ENCODE measurements around the gene KIFBP.
"Not testable (repeated sequence)": the region's sequence is repeated elsewhere in the genome, so short reads cannot be mapped to it uniquely, and the experiment has no call there.

The KIFBP gene

DNA sequence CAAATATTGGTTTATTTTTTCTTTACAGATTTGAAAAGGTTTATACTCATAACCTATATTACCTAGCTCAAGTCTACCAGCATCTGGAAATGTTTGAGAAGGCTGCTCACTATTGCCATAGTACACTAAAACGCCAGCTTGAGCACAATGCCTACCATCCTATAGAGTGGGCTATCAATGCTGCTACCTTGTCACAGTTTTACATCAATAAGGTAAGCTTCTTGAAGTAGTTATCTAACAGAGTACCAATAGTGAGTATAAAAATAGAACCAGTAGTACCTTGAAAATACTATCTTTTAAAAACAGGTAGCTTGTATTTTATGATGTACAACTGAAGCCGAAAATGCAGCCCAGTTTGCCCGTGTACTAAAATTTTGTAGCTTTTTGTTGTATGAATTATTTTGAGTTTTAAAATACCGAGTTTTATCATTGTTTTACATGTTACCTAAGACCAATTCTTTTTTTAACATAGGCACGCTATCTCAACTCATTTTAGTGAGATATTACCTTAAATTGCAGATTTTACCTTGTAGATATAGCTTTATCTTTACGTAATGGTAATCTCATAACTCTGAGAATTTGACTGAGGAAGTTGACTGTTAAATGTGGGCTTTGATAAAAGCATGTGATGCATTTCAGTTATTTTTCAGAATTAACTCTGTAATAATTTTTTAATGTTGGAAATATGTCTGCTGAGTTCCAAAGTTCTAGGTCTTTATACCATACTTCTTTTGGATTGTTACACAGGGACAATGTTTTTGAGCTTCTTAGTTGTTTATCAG lies 17.3 kb downstream of the KIFBP start:
- no peak for DNase-seq

DNA sequence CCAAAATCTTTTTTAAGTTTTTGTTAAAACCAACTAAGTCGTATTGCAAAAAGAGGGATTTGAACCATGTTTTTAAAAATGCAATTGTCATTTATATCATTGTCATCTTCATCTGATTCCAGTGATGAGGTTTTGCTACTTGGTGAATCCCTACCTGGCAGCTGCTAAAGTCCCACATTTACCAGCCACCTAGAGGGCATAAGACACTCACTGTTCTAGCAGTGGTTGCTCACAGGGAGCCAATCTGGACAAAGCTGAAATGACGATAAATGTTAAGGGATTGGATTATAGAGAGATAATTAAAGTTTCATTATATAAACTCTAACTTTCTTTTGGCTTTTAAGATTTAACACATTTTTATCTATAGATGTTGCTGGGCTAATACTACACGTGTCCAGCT lies 18.7 kb downstream of the KIFBP start:
- DNase-seq = no peak

DNA sequence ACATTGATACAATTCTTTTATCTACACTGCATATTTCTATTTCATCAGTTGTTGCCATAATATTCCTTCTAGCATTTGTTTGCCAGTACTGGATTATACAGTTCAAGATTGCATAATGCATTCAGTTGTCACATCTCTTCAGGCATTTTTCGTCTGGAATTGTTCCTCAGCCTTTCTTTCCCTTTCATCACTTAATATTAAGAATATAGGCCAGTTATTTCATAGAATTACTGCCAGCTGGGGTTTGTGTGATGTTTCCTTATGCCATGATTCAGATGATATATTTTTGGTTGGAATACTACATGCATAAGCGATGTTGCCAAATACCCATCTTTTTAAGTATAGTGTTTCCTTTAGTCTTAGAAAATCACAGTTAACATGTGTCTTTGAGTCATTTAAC lies 20.8 kb downstream of the KIFBP start:
- no peak for DNase-seq

DNA sequence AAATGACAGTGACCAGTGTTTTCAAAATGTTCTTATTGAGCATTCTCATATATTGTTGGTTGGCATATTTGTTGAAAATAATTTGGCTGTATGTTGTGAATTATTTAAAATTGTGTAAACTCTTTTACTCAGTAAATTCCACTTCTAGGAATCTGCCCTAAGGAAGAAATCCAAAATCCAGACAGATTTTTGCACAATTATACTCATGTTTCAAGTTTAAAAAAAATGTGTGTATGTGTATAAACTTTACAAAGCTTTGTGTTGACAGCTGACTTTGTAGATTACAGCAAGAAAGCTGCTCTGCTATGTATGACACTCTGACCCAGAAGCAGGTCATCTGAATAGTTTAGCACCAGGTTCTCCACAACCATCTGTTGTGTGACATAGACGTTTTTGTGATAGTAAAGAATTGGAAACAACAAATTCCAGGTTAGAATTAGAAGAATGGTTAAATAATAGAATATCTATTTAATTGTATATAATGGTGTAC lies 21.6 kb downstream of the KIFBP start:
- DNase-seq = no peak

DNA sequence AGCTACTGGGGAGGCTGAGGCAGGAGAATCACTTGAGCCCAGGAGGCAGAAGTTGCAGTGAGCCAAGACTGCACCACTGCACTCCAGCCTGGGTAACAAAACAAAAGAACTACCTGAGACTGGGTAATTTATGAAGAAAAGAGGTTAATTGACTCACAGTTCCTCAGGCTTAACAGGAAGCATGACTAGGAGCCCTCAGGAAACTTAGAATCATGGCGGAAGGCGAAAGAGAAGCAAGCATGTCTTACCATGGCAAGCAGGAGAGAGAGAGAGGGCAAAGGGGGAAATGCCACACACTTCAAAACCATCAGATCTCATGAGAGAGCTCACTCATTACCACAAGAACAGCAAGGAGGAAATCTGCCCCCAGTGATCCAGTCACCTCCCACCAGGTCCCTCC lies 24.2 kb downstream of the KIFBP start:
- DNase-seq = not testable (repeated sequence)

DNA sequence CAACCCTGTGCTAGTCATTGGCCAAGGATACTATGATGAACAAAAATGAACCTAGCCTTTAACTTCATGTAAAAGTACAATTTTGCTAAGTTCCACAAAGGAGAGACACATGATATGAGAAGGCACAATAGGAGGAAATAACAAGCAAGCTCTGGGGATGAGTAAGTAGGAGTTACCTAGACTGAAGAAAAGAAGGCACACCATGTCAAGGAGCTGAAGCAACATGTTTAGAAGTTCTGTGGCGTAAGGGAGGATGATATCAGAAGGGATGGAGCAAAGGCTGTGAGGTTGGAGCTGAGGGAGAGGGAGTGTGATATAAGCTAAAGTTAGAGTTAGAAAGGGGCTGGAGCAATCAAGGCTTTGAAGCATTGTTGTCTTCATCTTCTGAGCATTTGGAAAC lies 25.6 kb downstream of the KIFBP start:
- no peak for DNase-seq

DNA sequence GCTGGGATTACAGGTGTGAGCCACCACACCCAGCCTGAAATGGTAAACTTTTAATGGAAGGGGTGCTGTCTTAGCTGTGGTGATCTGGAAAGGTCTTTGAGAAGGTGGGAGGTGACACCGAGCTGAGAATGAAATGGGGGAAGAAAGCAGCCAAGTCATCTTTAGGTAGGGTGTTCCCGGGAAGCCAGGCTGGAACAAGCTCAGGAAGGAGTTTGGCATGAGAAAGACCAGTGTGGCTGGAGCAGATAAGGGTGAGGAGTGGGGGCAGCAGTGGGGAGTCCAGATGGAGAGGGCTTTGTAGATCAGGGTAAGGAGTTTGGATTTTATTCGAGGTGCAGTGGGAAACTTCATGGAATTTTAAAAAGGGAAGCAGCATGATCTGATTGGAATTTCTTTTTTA lies 30.0 kb downstream of the KIFBP start:
- DNase-seq = no peak

DNA sequence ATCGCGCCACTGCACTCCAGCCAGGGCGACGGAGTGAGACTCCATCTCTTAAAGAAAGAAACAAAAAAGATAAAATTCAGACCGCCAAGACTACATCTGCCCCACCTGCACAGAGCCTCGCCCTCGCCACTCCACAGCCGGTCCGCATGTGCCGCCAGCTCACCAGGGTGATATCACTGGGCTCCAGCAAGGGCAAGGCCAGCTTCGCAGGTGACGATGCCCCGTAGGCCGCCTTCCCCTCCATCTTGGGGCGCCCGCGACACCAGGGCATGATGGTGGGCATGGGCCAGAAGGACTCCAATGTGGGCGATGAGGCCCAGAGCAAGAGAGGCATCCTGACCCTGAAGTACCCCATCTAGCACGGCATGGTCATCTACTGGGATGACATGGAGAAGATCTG lies 34.0 kb downstream of the KIFBP start:
- no peak for DNase-seq

DNA sequence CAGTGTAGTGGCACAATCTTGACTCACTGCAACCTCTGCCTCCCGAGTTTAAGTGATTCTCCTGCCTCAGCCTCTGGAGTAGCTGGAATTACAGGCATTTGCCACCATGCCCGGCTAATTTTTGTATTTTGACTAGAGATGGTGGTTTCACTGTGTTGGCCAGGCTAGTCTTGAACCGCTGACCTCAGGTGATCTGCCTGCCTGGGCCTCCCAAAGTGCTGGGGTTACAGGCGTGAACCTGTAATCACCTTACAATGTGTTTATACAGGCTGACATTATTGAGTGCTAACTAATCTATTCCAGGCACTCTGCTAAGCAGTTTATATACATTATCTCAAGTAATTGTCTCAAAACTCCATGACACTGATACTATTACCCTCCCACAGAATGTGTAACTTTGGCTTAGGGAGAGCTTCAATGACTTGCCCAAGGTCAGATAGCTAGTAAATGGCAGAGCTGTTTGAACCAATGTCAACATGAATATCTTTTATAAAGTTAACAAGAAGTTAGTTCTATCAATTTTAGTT lies 36.8 kb downstream of the KIFBP start:
- no peak for DNase-seq

DNA sequence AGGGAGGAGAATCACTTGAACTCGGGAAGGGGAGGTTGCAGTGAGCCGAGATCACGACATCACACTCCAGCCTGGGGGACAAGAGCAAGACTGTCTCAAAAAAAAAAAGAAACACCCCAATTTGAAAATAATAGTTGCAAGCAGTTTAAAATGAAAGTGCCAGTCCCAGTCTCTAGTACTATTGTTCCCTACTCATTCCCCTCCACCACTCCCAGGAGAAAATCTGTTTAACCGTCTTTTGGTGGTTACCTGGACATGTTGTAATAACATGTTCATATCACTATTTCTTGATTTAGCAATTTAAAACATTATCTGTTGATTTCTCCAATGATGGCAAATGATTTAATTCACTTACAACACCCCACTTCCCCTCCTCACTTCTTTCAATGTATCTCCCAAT lies 44.7 kb downstream of the KIFBP start:
- no peak for DNase-seq

DNA sequence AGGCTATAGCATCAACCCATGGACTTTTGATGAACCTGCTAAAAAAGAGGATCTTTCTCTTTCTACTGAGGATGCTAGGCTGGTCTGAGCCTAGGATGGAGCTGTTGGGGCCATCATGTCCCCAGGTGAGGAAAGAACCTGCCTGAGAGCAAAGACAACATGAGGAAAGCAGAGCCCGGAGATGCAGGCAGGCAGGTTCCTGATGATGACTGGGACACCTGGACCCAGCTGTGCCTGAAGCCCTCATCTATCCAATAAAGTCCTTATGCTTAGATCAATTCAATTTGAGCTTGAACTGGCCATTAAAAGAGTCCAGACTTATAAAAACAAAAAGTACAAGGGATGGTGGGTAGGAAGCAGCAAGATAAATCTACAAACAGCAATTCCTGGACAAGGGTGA lies 48.9 kb downstream of the KIFBP start:
- no peak for DNase-seq

DNA sequence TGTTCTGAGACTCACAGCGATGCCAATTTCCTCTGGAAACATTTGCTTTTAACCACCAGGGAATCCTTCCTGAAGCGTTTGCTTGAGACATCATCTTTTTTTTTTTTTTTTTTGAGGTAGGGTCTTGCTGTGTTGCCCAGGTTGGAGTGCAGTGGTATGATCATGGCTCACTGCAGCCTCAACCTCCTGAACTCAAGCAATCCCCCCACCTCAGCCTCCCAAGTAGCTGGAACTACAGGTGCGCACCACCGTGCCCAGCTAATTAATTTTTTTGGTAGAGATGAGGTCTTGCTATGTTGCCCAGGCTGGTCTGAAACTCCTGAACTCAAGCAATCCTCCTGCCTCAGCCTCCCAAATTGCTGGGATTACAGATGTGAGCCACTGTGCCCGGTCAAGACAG lies 52.3 kb downstream of the KIFBP start:
- not testable (repeated sequence) for DNase-seq

DNA sequence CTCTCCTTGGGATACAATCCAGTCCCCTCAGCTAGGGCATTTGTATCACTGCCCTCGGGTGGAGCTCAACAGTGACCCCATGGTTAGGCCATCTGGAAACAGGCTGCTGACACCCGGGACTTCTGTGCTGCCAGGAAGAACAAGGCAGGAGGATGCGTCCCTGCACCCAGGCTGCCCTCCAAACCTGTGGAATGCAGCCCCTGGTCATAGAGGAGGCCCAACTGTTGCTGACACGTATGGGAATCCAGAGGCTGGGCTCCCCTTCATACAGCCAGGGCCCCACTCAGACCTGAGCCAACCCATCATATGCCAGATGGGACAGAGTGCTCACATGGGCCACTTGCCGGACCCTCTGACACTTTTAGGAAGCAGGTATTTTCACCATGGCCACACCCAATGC lies 53.8 kb downstream of the KIFBP start:
- DNase-seq = no peak

DNA sequence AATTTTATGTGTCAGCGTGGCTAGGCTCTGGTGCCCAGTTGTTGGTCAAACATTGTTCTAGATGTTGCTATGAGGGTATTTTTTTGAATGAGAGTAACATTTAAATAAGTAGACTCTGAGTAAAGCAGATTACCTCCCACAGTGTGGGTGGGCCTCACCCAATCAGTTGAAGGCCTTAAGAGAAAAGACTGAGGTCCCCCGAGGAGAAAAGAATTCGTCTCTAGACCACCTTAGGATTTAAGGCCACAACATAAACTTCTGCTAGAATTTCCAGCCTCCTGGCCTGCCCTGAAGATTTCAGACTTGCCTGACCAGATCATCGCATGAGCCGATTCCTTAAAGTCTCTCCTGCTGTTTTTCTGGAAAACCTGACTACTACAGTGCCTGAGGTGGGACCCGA lies 54.2 kb downstream of the KIFBP start:
- no peak for DNase-seq

DNA sequence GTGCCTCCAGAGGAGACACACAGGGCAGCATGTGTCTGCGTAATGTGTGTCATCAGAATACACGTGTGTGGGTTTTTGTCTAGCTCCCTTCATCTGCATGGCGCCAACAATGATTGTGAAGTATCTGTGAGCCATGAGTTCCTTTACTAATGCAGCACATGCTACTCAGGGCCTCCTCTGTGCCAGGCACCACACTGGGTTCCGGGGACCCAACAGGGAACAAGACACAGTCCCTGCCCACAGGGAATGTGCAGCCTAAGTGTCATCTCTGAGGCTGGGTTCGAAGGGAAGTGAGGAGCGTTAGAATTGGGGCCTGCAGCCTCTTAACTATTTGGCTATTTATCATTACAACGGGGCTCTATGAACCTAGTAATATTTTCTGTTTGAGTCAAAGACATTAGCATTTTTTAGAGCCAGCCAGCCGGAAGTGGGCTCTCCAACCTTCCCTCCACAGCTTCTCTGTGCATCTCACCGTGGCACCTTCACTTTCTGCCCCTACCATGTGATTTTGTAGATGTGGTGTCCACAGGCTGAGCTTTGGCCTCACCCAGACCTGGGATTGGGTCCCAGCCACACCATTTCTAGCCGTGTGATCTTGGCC lies 55.4 kb downstream of the KIFBP start:
- DNase-seq = no peak

DNA sequence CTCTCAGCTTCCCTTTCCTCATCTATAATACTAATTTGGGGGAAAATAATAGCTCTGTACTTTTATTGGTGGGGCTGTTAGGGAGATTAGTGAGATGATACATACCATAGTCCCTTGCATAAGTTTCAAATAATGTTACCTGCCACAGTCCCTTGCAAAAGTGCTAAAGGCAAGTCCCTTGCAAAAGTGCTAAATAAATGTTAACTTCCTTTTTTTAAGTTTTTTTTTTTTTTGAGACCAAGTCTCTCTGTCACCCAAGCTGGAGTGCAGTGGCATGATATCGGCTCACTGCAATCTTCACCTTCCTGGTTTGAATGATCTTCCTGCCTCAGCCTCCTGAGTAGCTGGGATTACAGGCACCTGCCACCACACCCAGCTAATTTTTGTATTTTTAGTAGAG lies 55.9 kb downstream of the KIFBP start:
- no peak for DNase-seq

DNA sequence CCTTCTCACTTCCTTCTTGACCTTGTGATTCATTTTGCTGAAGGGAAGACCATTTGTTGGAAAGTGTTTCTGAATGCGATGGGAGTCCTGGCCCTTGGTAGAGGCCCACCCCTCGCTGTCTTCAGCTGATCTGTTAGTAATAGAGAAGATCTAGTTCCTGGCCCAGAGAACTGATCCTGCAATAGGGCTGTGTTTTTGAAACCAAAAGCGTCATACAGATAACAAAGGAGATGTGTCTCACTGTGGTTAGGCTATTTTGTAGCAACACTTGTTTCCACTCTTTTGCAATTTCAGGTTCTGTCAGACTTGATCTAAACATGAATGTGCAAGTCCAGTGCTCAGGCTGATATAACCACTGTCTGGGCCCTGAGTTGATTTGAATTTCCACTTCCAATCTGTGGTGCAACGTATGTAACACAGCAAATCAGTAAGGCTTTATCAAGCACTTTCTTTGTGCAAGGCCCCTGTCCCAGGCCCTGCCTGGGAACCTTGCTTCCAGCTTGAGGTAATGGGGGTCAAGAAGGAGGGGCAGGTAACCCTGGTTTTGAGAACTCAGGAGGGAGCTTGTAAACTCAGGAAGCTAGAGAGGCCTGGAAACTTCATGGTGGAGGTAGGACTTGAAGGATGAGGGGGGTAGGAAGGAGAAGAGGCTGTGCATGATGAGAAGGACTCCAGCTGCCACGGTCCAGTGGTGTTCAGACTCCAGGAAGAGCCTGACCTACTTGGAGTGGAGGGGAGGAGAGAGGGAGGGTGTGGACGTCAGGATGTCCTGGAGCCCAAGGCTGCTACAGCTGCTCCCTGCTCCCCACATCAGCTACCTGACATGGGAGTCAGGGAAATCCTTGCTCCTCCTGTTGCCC lies 57.1 kb downstream of the KIFBP start:
- DNase-seq = no peak

DNA sequence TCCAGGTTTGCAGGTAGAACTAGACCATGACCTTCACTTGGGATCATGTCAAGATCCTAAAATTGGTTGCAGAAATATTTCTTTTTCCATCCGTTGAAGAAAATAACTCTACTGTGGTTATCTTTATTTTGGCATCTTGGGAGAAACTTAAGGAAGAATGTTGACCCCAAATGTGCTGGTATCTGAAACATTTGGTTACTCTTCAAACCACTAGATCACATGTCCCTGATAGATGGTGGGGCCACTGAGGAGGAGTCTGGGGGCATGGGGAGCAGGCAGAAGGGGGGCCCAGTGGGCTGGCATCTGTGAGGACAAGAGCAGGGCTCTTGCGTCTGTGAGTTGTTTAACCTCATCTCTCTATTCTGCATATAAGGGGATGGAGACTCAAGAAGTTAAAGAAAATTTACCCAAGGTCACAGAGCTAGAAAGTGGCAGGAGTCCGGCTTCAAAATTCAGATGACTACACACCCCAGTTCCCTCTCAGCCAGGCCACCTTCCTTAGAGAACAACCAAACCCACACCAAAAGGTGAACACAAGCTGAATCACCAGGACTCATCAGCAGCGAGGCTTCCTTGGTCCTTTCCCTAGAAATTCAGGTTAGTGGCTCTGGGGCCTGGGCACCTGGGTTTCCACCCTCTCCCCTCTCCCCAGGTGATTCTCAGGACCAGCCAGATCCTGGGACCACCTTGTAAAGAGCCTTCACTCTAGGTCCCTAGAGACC lies 58.7 kb downstream of the KIFBP start:
- DNase-seq = no peak

DNA sequence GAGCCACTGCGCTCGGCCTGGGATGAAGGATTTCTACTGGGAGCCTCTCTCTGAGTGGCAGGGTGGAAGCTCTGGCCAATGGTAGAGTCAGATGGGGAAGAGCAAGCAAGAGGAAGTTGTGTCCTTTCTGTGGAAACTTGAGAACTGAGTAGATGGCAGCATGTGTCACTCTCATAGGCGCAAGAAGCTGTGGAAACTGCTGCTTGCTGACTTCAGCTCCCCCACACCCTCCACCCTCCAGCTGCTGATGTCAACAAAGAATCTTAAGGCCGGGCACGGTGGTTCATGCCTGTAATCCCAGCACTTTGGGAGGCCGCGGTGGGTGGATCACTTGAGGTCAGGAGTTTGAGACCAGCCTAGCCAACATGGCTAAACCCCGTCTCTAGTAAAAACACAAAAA lies 59.5 kb downstream of the KIFBP start:
- DNase-seq = no peak

DNA sequence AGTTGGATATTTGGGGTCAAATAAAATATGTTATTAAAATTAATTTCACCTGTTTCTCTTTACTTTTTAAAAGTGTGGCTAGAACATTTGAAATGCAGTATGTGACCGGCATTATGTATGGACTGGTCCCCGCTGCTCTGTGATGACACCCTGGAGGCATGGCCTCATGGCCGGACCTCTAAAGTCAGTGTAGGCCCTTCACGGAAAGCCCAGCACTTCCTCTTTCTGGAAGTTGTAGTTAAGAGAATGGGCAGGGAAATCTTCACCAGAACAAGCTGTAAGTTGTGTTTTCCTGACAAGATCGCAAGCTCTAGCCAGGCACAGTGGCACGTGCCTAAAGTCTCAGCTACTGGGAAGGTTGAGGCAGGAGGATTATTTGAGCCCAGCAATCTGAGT lies 61.0 kb downstream of the KIFBP start:
- DNase-seq = no peak

DNA sequence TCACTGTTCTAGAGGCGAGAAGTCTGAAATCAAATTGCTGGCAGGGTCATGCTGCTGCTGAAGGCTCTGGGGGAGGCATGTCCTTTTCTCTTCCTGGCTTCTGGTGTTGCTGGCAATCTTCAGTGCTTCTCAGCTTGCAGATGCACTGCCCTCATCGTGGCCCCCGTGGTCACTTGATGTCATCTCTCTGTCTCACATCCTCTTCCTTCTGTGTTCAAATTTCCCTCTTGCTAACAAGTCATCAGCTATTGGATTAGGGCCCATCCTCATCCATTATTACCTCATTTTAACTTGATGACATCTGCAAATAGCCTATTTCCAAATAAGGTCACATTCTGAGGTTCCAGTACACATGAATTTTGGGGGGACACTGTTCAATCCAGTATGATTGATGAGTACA lies 62.7 kb downstream of the KIFBP start:
- DNase-seq = no peak

DNA sequence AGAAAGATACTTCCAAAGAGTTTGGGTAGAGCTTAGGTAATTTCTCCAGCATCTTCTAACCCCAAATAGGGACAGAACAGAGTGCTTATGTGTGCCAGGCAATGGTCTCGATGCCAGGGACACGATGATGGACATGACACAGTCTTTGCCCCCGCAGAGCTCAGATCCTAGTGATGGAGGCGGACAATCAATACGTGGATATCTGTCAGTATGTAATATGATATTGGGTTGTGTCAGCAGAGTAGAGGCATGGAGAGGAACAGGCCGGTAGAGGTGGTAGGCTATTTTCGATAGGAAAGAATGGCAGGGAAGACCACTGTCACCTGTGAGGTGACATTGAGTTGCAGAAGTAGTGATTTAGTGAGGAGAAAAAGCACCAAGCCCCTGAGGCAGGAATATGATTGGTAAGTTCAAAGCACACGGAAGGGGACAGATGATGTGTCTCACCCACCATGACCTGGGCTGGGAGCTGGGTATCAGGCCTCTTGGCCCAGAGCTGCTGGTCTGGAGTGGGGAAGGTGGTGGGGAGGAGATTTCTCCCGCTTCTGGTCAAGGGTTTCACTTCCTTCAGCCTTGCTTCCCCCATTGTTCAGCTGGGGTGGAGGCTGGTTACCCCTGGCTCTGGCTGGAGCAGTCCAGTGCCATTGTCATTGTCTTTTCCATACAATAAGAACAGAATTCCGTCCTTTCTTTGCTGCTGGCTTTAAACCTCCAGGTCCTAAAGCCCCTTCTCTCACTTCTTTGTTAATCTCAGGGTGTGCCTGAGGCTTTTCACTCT lies 63.3 kb downstream of the KIFBP start:
- no peak for DNase-seq

Data from NCI-H345 (cell line).